HL-60 (cell line): ENCODE data around the gene CALHM6.

Source experiments
- CTCF ChIP-seq: IDR thresholded peaks from one replicate; pipeline ENCODE4 v1.5.1; 2011; ENCODE audit warnings: low read length, control low read depth, inconsistent platforms; ENCODE audit not compliant: insufficient read depth
- GABPA ChIP-seq: IDR thresholded peaks from 2 replicates; pipeline ENCODE4 v1.6.1; 2012; ENCODE audit warnings: low read depth
- POLR2AphosphoS5 ChIP-seq: IDR thresholded peaks from 2 replicates; pipeline ENCODE4 v1.6.1; 2012; ENCODE audit warnings: low read depth
- REST ChIP-seq: IDR thresholded peaks from 2 replicates; pipeline ENCODE4 v1.6.1; 2012; ENCODE audit warnings: low read depth; ENCODE audit not compliant: insufficient replicate concordance
- SPI1 ChIP-seq: IDR thresholded peaks from 2 replicates; pipeline ENCODE4 v1.6.1; 2012; ENCODE audit warnings: low read depth, mild to moderate bottlenecking, borderline replicate concordance

GRCh38 chr6:116420341-116420740 lies 40.8 kb upstream of the CALHM6 start:
- TF ChIP-seq CTCF = no peak
- TF ChIP-seq POLR2AphosphoS5 = no peak
- no peak for TF ChIP-seq REST
- no peak for TF ChIP-seq GABPA
- no peak for TF ChIP-seq SPI1
